Amniotic epithelial cell (primary cell): ENCODE measurements around the gene OGA.

ENCODE experiments used
- DNase-seq: peaks from one replicate; pipeline ENCODE4 v3.0.0-alpha.2; 2010; ENCODE audit warnings: low read depth

OGA gene

GRCh38 chr10:101835362-101835761 is 17.1 kb upstream of the OGA start:
- no peak for DNase-seq

- no peak for DNase-seq
Measured at GRCh38 chr10:101834341-101834740, 16.1 kb upstream of the OGA start.

DNA sequence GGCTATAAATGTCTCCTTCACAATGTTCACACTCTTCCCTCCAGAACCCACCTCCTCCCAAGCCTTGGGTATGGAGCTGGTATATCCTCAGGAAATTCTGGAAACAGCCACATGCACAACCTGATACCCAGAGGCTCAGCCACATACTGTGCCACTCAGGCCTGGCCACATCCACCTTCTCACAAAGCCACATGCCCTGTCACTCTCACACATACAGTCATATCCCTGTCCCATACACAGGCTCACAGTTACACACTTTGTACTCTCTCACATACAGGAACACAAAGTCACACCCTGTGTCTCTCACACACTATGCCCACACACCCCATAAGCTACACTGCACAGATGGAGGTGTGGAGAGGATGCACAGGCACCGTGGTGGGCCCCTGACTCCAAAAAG is 15.2 kb upstream of the OGA start:
- DNase-seq: no peak

- no peak for DNase-seq
Measured at GRCh38 chr10:101832325-101832771, 14.1 kb upstream of the OGA start.

- no peak for DNase-seq
Measured at GRCh38 chr10:101831169-101831811, 13.0 kb upstream of the OGA start.

- peak; percentile 84 for DNase-seq
Measured at GRCh38 chr10:101830322-101831168, 12.3 kb upstream of the OGA start.

- DNase-seq: peak; percentile 39
Measured at GRCh38 chr10:101829561-101830315, 11.5 kb upstream of the OGA start.

GRCh38 chr10:101828766-101829551 is 10.7 kb upstream of the OGA start:
- DNase-seq: no peak

DNA sequence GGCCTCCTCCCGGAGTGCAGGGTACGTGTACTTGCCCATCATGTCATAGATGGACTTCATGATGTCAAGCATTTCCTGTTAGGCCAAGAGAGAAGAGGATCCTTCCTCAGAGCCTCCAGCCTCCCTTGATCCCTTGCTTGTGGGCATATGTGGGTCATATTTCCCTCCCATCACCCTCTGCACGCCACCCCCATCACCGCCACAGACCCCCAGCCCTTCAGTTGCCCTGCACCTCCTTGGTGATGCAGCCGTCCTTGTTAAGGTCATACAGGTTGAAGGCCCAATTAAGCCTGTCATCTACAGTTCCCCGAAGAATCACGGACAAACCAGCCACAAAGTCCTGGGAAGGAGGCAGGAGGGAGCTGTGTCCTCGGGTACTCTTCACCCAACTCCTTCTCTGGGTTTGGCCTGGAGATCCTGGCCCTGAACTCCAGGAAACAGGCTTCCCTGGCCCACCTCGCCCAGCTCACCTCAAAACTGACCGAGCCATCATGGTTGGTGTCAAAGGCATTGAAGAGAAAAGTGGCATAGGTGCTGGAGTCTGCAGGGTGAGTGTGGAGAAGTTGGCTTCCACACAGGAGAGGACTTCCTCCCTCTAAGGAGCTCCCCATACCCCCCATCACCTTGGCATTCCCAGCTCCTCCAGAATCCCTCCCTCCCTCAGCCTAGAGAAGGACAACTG is 9.8 kb upstream of the OGA start:
- no peak for DNase-seq

- DNase-seq: no peak
Measured at GRCh38 chr10:101826852-101827434, 8.7 kb upstream of the OGA start.

DNA sequence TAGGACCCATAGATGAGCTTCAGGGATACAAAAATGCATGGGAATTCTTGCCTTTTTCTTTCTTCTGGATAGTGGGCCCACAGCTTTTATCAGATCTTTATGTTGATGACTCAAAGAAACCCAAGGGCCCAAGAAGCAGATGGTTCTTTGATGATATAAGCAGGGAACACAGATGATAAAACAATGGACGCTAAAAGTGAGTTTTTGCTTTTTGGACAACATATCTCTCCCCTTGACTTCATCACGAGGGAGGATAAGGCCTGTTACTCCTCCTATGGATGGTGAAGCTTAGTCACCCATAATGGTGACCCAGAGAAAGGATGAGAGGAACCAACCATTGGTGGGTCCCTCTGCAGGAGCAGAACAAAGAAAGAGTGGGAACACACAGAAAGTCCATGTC is 6.5 kb upstream of the OGA start:
- DNase-seq: no peak

DNA sequence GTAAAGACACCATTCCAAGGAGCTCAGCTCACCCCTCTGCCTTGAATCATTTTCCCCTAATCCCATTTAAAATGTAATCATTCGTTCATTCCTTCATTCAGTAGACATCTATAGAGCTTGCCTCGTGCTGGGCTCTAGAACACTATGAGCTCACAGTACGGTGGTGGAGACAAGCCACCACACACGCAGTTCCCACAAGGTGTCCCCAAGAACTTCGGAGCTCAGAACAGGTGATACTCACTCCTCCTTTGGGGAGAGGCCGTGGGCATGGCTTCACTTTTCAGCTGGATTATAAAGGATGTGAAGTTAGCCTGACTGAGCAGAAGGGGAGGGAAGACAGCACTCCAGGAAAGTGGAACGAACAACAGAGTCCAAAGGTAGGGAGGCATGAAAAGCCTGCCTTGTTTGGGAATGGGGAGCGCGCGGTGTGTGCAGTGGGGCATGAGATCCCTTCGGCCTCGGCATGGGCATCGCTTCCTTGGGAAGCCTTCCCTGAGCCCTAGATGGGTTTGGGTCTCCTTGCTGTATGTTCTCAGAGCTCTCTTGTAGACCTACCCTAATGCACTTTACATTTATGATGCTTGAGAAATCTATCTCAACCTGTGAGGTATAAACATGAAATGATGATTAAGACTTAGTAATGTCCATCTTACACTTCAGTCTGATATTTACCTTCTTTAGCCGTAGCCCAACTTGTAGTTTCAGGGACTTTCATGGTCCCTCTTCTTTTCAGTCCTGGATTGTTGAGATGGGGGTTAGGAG is 809 bp upstream of the OGA start:
- no peak for DNase-seq

DNA sequence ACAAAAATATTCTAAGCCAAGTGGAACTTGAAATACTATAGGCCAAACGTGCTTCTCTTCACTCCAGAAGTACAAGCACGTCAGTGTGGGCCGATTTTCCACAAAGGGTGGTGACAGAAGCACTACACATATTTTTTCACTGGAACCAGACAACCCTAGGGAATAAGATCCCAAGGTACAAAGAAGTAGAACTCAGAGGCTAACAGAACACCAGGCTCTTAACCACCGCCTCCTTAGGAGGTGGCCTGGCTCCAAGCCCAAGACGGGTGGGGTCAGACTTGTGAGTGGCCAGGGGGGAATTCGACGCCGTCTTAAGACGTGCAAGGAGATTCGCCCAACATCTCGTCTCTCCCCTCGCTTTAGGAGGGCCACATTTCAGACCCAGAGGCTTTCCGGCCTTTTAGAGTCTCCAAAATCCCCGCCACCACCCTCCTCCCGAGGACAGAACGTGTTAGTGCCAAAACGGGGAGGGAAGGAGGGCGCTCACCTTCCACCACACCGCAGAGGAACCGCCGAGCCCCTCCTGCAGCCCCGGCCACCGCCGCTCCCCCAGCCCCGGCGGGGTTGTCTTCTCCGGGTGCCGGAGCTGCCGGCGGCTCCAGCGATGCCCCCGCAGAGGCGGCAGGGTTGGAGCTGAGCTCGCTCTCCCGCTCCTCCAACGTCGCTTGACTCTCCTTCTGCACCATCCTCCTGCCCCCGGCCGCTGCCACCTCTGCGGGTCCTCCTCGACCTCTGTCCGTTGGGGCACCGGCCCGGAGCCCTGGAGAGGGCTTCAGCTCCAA is 716 bp downstream of the OGA start:
- peak; percentile 94 for DNase-seq

DNA sequence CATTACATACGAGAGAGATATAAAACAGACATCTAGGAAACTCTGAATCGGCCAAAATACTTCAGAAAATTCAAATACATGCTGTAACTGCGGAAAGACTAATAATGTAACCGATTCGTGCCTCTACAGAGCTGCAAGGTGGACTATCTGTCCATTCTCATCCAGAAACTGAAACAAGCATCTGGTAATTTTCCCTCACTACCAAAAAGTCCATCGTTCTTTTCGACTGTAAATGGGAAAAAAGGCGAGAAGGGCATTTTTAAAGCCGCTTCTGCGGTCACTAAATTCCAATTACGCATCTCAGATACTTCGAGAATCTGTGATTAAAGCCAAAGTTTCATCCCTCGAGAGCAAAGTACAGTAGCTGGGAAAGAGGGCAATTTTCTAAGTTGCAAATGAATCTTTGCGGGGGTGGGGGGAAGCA is 1.3 kb downstream of the OGA start:
- peak; percentile 24 for DNase-seq

GRCh38 chr10:101816376-101816775 is 1.9 kb downstream of the OGA start:
- no peak for DNase-seq

DNA sequence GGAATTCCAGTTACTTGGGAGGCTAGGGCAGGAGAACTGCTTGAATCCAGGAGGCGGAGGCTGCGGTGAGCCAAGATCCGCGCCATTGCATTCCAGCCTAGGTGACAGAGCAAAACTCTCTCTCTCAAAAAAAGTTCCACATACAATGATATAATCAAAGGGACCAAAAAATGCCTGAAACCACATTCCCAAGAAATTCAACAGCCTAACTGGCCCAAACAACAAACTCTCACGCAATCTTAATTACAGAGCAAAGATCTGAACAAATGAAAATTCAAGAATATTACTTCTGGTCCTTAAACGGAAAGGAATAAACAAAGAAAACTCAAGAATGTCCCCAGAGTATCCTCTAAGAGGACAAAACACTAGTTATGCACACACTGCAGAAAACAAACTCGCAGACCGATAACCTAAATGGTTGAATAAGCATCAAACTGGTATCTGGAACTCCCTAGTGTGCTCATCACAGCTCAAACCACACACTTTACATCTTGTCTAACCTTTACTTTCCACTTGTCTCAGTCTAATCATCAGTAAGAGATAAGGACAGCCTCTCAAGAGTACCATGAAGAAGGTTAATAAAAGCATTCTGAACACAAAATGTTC is 3.7 kb downstream of the OGA start:
- peak; percentile 57 for DNase-seq

- no peak for DNase-seq
Measured at GRCh38 chr10:101812606-101813005, 5.6 kb downstream of the OGA start.

DNA sequence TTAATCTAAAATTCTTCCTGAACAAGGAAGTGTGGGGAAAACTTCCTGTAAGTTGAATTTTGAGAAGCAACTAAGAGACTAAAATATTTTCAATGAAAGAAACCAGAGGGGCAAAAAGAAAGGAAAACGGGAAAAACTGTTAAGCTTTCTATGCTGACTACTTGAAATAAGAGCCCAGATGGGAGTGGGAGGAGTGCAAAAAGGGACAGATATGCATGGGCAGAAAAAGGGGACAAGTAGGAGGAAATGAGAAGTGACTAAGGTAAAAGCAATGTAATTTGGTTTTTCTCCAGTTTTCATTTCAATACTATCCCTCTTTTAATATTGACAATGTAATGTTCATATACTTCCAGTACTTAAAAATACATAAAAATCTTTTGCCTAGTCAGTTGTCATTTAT is 11.1 kb downstream of the OGA start:
- DNase-seq: no peak

DNA sequence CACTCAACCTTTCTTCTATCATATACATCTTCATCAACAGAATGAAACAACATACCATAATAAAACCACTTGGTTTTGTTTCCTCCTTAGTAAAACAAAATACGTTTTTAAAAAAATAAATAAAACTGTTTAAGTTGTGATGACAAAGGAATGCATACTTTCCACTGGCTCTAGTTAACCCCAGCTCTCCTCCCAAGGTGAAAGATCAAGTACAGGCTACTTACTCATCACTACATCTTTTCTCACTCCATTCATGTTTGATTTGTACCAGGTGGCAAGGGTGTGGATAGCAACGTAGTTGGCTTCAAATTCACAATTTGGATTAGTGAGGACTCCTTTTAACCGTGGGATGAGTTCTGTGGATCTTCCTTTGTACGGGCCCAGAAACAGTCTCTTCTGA is 14.7 kb downstream of the OGA start:
- DNase-seq: no peak
